ENCODE data around the gene AKIP1.
A peak's percentile ranks its signal among the peaks of the same experiment; 100 is the strongest.

Gene AKIP1

DNA sequence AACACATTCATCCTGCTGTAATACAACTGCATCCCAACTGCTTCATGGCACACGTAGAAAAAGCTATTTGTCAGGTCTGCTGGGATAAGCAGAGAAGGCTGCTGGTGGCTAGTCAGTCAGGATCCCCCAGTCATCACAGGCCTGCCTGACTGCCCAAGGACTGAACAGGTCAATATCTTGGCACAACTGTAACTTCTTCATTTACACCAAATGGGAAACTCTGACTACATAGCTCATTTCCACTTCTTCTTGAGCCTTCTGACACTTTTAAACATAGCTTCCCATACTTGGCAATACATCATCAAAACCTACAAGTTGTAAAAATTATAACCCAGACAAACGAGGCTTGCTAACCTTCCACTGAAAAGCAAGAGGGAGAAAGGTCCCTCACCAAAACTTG, 50.4 kb downstream of the AKIP1 start:
- no peak for DNase-seq

DNA sequence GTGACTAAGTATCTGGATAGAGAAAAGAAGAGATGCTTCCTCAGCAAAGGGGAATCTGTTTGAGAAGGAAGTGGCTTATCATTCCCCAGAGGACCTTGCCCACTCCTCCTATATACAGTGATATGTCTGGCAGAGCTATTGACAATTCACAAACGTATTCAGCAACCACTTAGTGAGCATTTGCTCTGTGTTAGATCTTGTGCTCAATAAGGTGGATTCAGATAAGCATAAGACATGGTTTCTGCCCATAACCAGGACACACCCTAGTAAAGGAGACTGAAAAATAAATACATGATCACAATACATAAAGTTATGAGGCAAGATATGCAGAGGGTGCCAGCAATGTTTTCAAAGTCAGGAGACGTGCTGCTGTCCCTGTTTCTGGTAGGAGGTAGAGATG, 51.9 kb downstream of the AKIP1 start:
- no peak for DNase-seq

DNA sequence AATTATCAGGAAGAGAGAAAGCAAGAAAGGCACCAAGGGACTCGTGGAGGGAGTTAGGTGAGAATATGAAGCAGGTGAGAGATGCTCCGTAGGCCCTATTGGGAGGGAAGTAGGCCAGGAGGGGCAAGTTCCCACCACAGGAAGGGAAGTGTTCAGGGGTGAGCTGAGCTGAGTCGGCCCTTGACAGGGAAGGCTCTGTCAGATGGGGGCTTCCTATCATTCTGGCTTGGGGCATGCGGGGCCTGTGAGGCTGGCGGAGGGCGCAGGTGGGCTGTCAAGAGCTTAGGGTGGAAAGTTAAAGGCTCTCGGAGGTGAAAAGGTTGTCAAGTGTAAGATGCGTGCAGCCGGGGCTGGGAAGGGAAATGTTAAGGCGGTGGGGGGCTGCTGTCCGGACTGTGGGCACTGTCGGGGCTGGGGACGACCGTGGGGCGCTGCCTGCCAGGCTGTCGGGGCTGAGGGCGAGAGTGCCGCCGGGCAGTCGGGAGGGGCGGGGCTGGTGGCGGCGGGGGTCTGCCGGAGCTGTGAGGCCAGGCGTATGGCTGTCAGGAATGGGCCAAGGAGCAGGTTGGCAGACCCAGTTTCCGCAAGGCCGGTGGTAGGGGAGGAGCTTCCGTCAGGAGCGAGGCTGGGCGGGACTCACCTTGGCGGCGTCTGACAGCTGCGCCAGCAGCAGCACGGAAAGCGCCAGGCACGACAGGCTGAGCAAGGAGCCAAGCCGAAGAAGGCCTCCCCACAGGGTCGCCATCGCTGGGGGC, 52.8 kb downstream of the AKIP1 start:
- peak; percentile 84 for DNase-seq

DNA sequence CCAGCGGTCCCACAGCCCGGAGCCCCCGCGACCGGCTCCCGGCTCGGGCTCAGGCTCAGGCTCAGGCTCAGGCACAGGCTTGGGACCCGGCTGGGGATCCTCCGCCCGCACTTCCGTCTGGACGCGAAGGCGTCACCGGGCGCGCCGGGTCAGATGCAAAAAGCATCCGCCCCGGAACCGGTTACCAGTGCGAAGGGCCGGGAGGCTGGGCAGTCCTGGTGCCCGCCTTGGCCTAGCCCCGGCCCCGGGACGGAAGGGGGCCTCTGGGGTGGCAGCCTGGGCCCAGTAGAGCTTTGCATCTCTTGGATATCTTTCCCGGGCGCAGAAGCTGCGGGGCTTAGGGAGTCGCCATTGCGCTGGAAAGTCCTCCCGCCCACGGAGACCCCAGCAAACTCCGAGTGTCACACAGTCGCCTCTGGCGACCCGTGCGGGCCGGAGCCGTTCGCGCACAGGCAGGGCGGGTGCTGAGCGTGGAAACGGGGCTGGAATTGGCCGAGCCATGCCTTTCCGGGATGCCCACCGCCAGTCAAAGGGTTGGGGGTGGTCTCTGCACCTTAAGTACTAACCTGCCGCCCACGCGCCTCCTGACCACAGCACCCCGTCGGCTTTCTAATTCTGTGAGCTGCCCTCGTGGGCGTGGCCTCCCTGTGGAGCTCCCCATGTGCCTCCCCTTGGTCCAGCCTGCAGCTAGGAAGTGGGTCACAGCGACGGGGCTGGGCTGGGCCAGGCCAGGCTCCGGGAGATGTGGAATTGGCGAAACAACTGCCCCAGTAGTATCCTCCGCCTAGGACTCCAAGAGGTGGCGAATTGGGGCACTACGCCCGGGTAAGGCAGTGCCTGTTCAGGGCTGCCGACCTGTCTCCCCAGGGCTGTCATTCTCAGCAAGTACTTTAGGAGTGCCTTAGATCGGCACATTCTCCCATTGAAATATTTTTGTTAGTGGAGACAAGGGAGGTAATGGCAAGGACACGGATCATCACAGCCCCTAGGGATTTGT, 53.6 kb downstream of the AKIP1 start, which contains the start of gene TMEM9B:
TMEM9B (minus strand) TSS at position 119 of the 997 bp plus-strand sequence. CDS start 129 bp downstream, outside the sequence.
- DNase-seq, result peak; percentile 92

DNA sequence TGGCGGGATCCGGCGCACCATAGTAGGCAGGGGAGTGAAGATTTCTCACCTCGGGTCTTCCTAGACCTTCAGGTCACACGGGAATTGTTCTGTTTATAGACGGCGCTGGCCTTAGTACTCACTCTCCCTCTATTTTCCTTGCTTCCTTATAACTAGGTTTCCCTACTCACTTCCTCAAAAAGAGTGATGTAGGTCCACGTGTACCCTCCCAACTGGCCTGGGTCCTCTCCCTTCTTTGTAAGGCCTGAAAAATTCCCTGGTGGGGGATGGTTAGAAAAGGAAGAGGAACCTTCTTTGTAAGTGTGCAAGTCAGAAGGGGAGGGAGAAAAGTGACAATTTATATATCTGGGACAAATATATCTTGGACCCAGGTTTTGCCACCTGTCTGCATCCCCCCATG, 56.2 kb downstream of the AKIP1 start:
- no peak for DNase-seq
